Measurements from ENCODE around the gene PRKAR1A.
A peak's percentile ranks its signal among the peaks of the same experiment; 100 is the strongest.

The PRKAR1A gene

DNA sequence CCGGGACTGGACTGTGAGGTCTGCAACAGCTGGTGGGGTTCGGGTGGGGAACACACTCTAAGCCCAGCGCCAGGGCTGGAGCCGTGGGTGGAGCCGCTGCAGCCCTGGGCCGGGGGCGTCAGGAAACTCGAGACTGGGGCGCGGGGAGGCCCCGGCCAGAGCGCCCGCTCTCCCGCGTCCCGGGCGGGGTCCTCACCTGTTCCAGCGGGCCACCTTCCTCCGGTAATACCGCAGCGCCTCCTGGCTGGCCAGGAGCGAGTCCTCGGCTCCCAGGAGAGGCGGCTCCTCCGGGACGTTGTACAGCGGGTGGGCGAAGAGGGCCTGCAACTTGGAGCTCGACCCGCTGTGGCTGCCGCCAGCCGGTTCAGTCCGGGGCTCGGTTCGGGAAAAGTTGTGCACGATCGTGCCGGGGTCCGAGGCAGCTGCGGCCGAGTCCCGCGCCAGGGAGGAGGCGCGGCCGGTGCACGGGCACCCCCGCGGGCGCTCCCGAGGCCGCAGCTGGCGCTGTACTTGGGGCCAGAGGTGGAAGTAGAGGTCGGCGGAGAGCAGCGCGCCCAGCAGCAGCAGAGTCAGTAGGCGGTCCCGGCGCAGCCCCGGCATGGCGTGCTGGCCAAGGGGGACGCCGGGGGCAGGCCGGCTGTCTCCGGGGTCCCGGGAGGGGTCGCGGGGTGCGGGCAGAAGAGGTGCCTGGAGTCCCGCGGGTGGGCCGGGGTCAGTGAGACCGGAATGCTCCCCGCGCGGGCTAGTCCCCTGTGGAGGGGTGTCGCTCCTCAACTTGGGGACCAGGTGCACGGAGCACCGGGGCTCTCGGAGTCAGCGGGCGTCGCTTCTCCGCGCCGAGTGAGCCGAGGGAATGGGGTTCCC, 88.1 kb downstream of the PRKAR1A start:
- peak; percentile 74 for DNase-seq (ENCODE audit: low spot score)
